Activated T-cell treated with anti-CD3 and anti-CD28 coated beads, Interleukin-2, amount 50 U/mL, for 48 hours (primary cell): Measurements from ENCODE around the gene SETD1A.
A peak's percentile ranks its signal among the peaks of the same experiment; 100 is the strongest.

ENCODE experiments used
- DNase-seq, 2 experiments: peaks; one replicate each; pipeline ENCODE4 v3.0.0-alpha.2; 2020

Gene SETD1A

DNA sequence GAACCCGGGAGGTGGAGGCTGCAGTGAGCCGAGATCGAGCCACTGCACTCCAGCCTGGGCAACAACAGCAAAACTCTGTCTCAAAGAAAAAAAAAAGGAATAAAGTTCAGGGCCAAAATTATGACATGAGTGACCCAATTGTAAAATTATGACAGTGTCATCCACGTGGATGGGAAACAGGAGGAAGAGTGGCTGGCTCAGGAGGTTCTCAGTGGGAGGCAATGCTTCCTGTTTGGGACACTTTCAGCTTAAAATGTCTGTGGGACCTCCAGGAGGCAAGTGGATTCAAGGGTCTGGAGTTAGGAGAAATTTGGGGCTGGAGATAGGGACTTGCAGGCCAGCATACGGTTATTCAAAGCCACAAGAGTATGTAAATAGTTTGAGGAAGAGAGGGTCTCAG, 67.8 kb downstream of the SETD1A start:
- DNase-seq, result no peak

- DNase-seq, result no peak
These were observed 71.7 kb downstream of the SETD1A start for GRCh38 chr16:31029272-31029671.

- DNase-seq, result no peak
These were observed 73.7 kb downstream of the SETD1A start for GRCh38 chr16:31031276-31031675.

DNA sequence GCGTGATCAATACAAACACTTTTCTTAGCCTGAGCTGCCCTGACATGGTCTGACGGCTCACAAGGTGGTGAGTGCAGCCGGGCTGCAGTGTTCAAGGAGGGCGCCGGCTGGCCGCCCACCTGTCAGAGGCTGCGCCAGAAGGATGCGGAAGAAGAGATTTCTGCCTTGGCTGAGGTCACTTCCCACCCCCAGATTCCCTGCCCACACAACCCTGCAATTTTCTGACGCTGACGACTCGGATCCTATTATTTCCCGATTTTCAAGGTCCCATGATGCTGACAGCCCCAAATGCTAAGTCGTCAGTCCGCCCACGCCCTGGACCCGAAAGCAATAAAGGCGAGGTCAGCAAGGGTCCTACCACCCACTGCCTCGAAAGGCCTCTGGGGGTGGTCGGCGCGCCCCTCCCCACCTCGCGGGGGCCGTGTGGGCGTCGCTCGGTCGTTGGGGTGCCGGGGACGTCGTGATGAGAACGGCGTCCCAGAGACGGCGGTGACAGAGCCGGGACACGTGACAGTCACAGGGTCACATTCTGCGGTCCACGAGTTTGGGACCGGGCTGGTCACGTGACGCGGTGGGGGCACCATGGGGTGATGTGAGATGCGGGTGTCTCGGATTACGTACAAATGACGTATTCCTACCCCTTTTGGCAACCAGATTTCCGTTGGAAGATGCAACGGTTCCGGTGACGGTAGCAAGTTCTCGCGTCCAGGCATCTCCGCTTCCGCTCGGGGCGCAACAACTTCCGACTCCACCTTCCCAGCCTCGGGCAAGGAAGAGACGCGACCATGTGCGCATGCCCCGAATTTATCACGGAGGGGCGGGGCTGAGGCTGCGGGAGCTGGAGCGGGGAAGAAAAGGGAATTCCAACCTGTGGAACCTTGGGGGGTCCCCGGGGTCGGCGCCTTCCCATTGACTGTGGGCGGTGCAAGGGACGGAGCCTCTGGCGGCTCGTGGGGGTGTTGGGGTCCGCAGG, 75.5 kb downstream of the SETD1A start, which contains the start of gene STX4:
STX4 (plus strand) TSS at position 823 of the 973 bp plus-strand sequence. CDS start 248 bp downstream, outside the sequence.
- peak; percentile 95 to 97 for DNase-seq

GRCh38 chr16:31033709-31034492, 76.3 kb downstream of the SETD1A start:
- DNase-seq, result peak; percentile 91 to 92
